ENCODE measurements around the gene FIS1.
"Not testable (repeated sequence)": the region's sequence is repeated elsewhere in the genome, so short reads cannot be mapped to it uniquely, and the experiment has no call there.

DNA sequence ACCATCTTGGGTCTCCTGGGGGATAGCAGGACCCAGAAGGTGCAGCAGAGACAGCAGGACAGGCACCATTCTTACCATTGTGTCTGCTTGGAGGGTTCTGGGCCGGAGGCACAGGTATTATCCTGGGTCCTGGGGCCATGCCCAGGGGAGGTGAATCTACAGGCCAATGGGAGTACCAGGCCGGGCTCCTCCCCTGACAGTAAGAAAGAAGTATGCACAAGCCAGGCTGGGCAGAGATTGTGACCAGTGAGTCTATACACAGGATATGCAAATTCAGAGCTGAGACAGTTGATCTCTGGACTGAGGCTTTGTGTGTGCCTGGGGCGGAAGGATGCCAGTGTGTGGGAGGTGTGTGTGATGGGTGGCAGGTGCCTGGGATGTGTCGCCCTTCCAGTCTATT lies 44.8 kb upstream of the FIS1 start:
- TF ChIP-seq EZH2 (IDR thresholded peaks at IDR 0.05; ENCODE audit: low read depth, unreplicated experiment); POLR2AphosphoS5 (IDR thresholded peaks at IDR 0.05; ENCODE audit: low read depth); EZH2phosphoT487 (IDR thresholded peaks at IDR 0.05; ENCODE audit: unreplicated experiment); CREB1 (CRISPR knock-in tag; IDR thresholded peaks at IDR 0.05; ENCODE audit: low read depth); JUNB (IDR thresholded peaks at IDR 0.05; ENCODE audit: unreplicated experiment); ZNF114 (CRISPR knock-in tag; IDR thresholded peaks at IDR 0.05); ZNF331 (CRISPR knock-in tag; IDR thresholded peaks at IDR 0.05; ENCODE audit: low read depth); STAT1 (IDR thresholded peaks at IDR 0.05; ENCODE audit: unreplicated experiment); NANOG (IDR thresholded peaks at IDR 0.05; ENCODE audit: borderline replicate concordance): not testable (repeated sequence)
- TF ChIP-seq, protein P1, sequence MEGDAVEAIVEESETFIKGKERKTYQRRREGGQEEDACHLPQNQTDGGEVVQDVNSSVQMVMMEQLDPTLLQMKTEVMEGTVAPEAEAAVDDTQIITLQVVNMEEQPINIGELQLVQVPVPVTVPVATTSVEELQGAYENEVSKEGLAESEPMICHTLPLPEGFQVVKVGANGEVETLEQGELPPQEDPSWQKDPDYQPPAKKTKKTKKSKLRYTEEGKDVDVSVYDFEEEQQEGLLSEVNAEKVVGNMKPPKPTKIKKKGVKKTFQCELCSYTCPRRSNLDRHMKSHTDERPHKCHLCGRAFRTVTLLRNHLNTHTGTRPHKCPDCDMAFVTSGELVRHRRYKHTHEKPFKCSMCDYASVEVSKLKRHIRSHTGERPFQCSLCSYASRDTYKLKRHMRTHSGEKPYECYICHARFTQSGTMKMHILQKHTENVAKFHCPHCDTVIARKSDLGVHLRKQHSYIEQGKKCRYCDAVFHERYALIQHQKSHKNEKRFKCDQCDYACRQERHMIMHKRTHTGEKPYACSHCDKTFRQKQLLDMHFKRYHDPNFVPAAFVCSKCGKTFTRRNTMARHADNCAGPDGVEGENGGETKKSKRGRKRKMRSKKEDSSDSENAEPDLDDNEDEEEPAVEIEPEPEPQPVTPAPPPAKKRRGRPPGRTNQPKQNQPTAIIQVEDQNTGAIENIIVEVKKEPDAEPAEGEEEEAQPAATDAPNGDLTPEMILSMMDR (conservative IDR thresholded peaks at IDR 0.05; ENCODE audit: low read depth in 2 of 2): not testable (repeated sequence)
- TF ChIP-seq, protein P2, sequence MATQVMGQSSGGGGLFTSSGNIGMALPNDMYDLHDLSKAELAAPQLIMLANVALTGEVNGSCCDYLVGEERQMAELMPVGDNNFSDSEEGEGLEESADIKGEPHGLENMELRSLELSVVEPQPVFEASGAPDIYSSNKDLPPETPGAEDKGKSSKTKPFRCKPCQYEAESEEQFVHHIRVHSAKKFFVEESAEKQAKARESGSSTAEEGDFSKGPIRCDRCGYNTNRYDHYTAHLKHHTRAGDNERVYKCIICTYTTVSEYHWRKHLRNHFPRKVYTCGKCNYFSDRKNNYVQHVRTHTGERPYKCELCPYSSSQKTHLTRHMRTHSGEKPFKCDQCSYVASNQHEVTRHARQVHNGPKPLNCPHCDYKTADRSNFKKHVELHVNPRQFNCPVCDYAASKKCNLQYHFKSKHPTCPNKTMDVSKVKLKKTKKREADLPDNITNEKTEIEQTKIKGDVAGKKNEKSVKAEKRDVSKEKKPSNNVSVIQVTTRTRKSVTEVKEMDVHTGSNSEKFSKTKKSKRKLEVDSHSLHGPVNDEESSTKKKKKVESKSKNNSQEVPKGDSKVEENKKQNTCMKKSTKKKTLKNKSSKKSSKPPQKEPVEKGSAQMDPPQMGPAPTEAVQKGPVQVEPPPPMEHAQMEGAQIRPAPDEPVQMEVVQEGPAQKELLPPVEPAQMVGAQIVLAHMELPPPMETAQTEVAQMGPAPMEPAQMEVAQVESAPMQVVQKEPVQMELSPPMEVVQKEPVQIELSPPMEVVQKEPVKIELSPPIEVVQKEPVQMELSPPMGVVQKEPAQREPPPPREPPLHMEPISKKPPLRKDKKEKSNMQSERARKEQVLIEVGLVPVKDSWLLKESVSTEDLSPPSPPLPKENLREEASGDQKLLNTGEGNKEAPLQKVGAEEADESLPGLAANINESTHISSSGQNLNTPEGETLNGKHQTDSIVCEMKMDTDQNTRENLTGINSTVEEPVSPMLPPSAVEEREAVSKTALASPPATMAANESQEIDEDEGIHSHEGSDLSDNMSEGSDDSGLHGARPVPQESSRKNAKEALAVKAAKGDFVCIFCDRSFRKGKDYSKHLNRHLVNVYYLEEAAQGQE (IDR thresholded peaks at IDR 0.05; ENCODE audit: unreplicated experiment): not testable (repeated sequence)
- TF ChIP-seq, protein P3, sequence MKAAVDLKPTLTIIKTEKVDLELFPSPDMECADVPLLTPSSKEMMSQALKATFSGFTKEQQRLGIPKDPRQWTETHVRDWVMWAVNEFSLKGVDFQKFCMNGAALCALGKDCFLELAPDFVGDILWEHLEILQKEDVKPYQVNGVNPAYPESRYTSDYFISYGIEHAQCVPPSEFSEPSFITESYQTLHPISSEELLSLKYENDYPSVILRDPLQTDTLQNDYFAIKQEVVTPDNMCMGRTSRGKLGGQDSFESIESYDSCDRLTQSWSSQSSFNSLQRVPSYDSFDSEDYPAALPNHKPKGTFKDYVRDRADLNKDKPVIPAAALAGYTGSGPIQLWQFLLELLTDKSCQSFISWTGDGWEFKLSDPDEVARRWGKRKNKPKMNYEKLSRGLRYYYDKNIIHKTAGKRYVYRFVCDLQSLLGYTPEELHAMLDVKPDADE (IDR thresholded peaks at IDR 0.05): not testable (repeated sequence)
- TF ChIP-seq, protein P4, sequence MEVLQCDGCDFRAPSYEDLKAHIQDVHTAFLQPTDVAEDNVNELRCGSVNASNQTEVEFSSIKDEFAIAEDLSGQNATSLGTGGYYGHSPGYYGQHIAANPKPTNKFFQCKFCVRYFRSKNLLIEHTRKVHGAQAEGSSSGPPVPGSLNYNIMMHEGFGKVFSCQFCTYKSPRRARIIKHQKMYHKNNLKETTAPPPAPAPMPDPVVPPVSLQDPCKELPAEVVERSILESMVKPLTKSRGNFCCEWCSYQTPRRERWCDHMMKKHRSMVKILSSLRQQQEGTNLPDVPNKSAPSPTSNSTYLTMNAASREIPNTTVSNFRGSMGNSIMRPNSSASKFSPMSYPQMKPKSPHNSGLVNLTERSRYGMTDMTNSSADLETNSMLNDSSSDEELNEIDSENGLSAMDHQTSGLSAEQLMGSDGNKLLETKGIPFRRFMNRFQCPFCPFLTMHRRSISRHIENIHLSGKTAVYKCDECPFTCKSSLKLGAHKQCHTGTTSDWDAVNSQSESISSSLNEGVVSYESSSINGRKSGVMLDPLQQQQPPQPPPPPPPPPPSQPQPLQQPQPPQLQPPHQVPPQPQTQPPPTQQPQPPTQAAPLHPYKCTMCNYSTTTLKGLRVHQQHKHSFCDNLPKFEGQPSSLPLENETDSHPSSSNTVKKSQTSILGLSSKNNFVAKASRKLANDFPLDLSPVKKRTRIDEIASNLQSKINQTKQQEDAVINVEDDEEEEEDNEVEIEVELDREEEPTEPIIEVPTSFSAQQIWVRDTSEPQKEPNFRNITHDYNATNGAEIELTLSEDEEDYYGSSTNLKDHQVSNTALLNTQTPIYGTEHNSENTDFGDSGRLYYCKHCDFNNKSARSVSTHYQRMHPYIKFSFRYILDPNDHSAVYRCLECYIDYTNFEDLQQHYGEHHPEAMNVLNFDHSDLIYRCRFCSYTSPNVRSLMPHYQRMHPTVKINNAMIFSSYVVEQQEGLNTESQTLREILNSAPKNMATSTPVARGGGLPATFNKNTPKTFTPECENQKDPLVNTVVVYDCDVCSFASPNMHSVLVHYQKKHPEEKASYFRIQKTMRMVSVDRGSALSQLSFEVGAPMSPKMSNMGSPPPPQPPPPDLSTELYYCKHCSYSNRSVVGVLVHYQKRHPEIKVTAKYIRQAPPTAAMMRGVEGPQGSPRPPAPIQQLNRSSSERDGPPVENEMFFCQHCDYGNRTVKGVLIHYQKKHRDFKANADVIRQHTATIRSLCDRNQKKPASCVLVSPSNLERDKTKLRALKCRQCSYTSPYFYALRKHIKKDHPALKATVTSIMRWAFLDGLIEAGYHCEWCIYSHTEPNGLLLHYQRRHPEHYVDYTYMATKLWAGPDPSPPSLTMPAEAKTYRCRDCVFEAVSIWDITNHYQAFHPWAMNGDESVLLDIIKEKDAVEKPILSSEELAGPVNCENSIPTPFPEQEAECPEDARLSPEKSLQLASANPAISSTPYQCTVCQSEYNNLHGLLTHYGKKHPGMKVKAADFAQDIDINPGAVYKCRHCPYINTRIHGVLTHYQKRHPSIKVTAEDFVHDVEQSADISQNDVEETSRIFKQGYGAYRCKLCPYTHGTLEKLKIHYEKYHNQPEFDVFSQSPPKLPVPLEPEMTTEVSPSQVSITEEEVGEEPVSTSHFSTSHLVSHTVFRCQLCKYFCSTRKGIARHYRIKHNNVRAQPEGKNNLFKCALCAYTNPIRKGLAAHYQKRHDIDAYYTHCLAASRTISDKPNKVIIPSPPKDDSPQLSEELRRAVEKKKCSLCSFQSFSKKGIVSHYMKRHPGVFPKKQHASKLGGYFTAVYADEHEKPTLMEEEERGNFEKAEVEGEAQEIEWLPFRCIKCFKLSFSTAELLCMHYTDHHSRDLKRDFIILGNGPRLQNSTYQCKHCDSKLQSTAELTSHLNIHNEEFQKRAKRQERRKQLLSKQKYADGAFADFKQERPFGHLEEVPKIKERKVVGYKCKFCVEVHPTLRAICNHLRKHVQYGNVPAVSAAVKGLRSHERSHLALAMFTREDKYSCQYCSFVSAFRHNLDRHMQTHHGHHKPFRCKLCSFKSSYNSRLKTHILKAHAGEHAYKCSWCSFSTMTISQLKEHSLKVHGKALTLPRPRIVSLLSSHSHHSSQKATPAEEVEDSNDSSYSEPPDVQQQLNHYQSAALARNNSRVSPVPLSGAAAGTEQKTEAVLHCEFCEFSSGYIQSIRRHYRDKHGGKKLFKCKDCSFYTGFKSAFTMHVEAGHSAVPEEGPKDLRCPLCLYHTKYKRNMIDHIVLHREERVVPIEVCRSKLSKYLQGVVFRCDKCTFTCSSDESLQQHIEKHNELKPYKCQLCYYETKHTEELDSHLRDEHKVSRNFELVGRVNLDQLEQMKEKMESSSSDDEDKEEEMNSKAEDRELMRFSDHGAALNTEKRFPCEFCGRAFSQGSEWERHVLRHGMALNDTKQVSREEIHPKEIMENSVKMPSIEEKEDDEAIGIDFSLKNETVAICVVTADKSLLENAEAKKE (CRISPR knock-in tag; IDR thresholded peaks at IDR 0.05): not testable (repeated sequence)
